22Rv1 (cell line): ENCODE measurements around the gene PID1.

Source experiments
- ZFX ChIP-seq: fragments of 450-650 bp; IDR thresholded peaks from 2 replicates; pipeline ENCODE4 v1.6.1; 2017; ENCODE audit warnings: antibody characterized with exemption, borderline replicate concordance
- TF ChIP-seq, protein P1 (sequence below): fragments of 450-650 bp; IDR thresholded peaks from 2 replicates; pipeline ENCODE4 v1.5.1; 2017; ENCODE audit warnings: mild to moderate bottlenecking

DNA sequence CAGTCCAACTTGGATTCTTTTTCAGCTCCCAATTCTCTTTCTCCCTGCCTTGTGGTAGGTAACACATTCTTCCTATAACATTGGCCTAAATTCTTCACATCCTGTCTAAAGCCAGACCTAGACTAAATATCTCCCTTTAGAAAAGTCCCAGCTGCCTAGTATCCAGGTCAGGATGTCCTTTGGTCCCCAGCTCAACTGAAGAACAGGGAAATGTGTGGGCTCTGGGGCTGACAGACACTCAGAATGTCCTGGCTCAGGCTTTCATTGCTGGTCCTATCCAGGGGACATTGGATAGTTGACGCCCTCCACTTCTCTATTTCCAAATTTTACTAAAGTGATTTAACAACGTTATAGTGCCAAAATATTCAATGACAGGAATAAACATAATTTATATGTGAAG, 219.3 kb downstream of the PID1 start:
- TF ChIP-seq, protein P1, sequence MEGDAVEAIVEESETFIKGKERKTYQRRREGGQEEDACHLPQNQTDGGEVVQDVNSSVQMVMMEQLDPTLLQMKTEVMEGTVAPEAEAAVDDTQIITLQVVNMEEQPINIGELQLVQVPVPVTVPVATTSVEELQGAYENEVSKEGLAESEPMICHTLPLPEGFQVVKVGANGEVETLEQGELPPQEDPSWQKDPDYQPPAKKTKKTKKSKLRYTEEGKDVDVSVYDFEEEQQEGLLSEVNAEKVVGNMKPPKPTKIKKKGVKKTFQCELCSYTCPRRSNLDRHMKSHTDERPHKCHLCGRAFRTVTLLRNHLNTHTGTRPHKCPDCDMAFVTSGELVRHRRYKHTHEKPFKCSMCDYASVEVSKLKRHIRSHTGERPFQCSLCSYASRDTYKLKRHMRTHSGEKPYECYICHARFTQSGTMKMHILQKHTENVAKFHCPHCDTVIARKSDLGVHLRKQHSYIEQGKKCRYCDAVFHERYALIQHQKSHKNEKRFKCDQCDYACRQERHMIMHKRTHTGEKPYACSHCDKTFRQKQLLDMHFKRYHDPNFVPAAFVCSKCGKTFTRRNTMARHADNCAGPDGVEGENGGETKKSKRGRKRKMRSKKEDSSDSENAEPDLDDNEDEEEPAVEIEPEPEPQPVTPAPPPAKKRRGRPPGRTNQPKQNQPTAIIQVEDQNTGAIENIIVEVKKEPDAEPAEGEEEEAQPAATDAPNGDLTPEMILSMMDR = no peak
- no peak for TF ChIP-seq ZFX
